Mesendoderm (in vitro differentiated cells): ENCODE measurements around the gene SPIB.

ENCODE experiments used
- DNase-seq: peaks from one replicate; pipeline ENCODE4 v3.0.0; 2013
- H2AK5ac ChIP-seq: 2 replicates; pipeline ENCODE4 v1.6.1; 2013; ENCODE audit warnings: low read length, inconsistent platforms
- H2BK120ac ChIP-seq: 2 replicates; pipeline ENCODE4 v1.6.1; 2013; ENCODE audit warnings: low read depth, mild to moderate bottlenecking, low read length, moderate library complexity, mixed read lengths
- H2BK15ac ChIP-seq: replicated peaks from 2 replicates; pipeline ENCODE4 v1.6.1; 2013; ENCODE audit warnings: low read depth, mild to moderate bottlenecking, moderate library complexity
- H2BK5ac ChIP-seq: 2 replicates; pipeline ENCODE4 v1.6.1; 2013; ENCODE audit warnings: low read length, inconsistent platforms
- H3K18ac ChIP-seq: 2 replicates; pipeline ENCODE4 v1.6.1; 2013; ENCODE audit warnings: mild to moderate bottlenecking, low read length, mixed read lengths
- H3K23ac ChIP-seq: one replicate; pipeline ENCODE4 v1.6.1; 2013; ENCODE audit warnings: low read length
- H3K27ac ChIP-seq: 2 replicates; pipeline ENCODE4 v1.5.1; 2013; ENCODE audit warnings: low read depth, mild to moderate bottlenecking, inconsistent platforms, low read length, moderate library complexity
- H3K27me3 ChIP-seq: 2 replicates; pipeline ENCODE4 v1.6.1; 2013; ENCODE audit warnings: low read length, control low read depth, mild to moderate bottlenecking, inconsistent platforms; ENCODE audit not compliant: insufficient read depth, poor library complexity
- H3K36me3 ChIP-seq: 2 replicates; pipeline ENCODE4 v1.6.1; 2013; ENCODE audit warnings: low read length, inconsistent platforms; ENCODE audit not compliant: control insufficient read depth, insufficient read depth
- H3K4ac ChIP-seq: one replicate; pipeline ENCODE4 v1.6.1; 2013; ENCODE audit warnings: low read depth, mild to moderate bottlenecking, low read length, moderate library complexity
- H3K4me1 ChIP-seq: 2 replicates; pipeline ENCODE4 v1.6.1; 2013; ENCODE audit warnings: low read depth, low read length, inconsistent platforms; ENCODE audit not compliant: control insufficient read depth
- H3K4me2 ChIP-seq: 2 replicates; pipeline ENCODE4 v1.6.1; 2013; ENCODE audit warnings: low read length
- H3K4me3 ChIP-seq: 2 replicates; pipeline ENCODE4 v1.5.1; 2013; ENCODE audit warnings: mild to moderate bottlenecking, low read length
- H3K56ac ChIP-seq: one replicate; pipeline ENCODE4 v1.6.1; 2013; ENCODE audit warnings: low read length
- H3K79me1 ChIP-seq: 2 replicates; pipeline ENCODE4 v1.6.1; 2013; ENCODE audit warnings: low read length, inconsistent platforms
- H3K79me2 ChIP-seq: 2 replicates; pipeline ENCODE4 v1.6.1; 2013; ENCODE audit warnings: mild to moderate bottlenecking, low read length; ENCODE audit not compliant: control insufficient read depth, insufficient read depth
- H3K9ac ChIP-seq: 2 replicates; pipeline ENCODE4 v1.6.1; 2013; ENCODE audit warnings: low read length, inconsistent platforms
- H4K5ac ChIP-seq: one replicate; pipeline ENCODE4 v1.6.1; 2013; ENCODE audit warnings: low read length
- H4K8ac ChIP-seq: one replicate; pipeline ENCODE4 v1.6.1; 2013; ENCODE audit warnings: low read depth, mild to moderate bottlenecking, control low read depth, low read length, moderate library complexity
- WGBS: extraction: QIAGEN DNeasy Blood & Tissue Kit; methylation state at CpG from one replicate; pipeline ENCODE4 v1.1.7; 2013; ENCODE audit warnings: low lambda C conversion rate, missing lambda C conversion rate; ENCODE audit not compliant: insufficient coverage; ENCODE audit errors: extremely low coverage; 5-methylcytosine and 5-hydroxymethylcytosine counted together

SPIB gene

DNA sequence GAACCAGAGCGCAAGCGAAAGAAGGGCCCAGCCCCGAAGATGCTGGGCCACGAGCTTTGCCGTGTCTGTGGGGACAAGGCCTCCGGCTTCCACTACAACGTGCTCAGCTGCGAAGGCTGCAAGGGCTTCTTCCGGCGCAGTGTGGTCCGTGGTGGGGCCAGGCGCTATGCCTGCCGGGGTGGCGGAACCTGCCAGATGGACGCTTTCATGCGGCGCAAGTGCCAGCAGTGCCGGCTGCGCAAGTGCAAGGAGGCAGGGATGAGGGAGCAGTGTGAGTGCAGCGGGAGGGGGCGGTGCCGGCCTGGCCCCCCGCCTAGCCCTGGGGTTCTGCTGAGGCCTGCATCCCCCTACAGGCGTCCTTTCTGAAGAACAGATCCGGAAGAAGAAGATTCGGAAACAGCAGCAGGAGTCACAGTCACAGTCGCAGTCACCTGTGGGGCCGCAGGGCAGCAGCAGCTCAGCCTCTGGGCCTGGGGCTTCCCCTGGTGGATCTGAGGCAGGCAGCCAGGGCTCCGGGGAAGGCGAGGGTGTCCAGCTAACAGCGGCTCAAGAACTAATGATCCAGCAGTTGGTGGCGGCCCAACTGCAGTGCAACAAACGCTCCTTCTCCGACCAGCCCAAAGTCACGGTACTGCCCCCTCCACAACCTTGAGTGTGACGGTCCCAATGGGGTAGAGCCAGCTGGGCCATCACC lies 40.4 kb upstream of the SPIB start:
- WGBS: no CpG with 5 or more reads among the region's 36 CpGs
- no peak overlapping the region for H3K56ac ChIP-seq

DNA sequence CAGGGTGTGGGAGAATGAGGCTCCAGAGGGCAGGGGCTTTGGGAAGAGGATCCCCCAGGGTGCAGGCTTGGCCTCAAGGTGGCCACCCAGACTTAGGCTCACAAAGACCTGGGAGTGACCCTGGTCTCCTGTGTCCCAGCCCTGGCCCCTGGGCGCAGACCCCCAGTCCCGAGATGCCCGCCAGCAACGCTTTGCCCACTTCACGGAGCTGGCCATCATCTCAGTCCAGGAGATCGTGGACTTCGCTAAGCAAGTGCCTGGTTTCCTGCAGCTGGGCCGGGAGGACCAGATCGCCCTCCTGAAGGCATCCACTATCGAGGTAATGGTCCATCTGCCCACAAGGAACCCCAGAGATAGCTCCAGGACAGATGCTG lies 39.9 kb upstream of the SPIB start:
- Histone ChIP-seq H2BK120ac (no peak overlapping the region), H3K27me3 (no peaks in the 10 kb centered on the region), H3K79me1 (peaks cover 1% of the 10 kb centered on the region), H3K9ac (no peak overlapping the region), H2BK5ac (no peak overlapping the region), H3K23ac (no peak overlapping the region), H2BK15ac (no peak overlapping the region), H4K8ac (no peak overlapping the region), H3K4ac (no peak overlapping the region), H3K79me2 (no peaks in the 10 kb centered on the region), H3K36me3 (no peaks in the 10 kb centered on the region), H3K27ac (no peak overlapping the region), H2AK5ac (no peak overlapping the region), H3K56ac (no peak overlapping the region), H3K18ac (no peak overlapping the region), H4K5ac (no peak overlapping the region), H3K4me3 (no peak overlapping the region), H3K4me1 (no peaks in the 10 kb centered on the region), H3K4me2 (no peak overlapping the region)
- no peak for DNase-seq
- WGBS: no CpG with 5 or more reads among the region's 10 CpGs

More for the DNA sequence above, 40.4 kb upstream of the SPIB start:
- no peaks in the 10 kb centered on the region for H3K4me1 ChIP-seq
- H3K9ac ChIP-seq: no peak overlapping the region
- no peaks in the 10 kb centered on the region for H3K36me3 ChIP-seq
- no peak for DNase-seq
- no peaks in the 10 kb centered on the region for H3K27me3 ChIP-seq
- H2AK5ac ChIP-seq: no peak overlapping the region
- no peaks in the 10 kb centered on the region for H3K79me2 ChIP-seq
- no peak overlapping the region for H2BK5ac ChIP-seq
- peaks cover 1% of the 10 kb centered on the region for H3K79me1 ChIP-seq
- no peak overlapping the region for H3K23ac ChIP-seq
- H3K27ac ChIP-seq: no peak overlapping the region
- no peak overlapping the region for H4K5ac ChIP-seq
- no peak overlapping the region for H4K8ac ChIP-seq
- no peak overlapping the region for H3K18ac ChIP-seq
- no peak overlapping the region for H2BK120ac ChIP-seq
- H2BK15ac ChIP-seq: no peak overlapping the region
- H3K4me3 ChIP-seq: no peak overlapping the region
- no peak overlapping the region for H3K4me2 ChIP-seq
- no peak overlapping the region for H3K4ac ChIP-seq

DNA sequence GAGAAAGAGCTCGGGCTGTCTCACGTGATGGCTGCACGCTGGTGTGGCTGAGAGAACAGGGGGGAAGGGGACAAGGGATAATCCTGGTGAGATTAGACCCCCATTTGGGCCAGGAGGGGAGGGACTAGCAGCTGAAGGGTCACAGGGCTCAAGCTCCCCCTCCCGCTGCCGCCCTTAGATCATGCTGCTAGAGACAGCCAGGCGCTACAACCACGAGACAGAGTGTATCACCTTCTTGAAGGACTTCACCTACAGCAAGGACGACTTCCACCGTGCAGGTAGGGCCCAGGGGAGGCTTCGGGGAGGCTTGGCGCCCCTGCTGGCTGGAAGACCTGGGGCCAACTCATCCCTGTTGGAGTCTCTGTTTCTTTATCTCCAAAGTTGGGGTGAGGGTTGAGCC lies 39.1 kb upstream of the SPIB start:
- Histone ChIP-seq H2AK5ac (no peak overlapping the region), H2BK15ac (no peak overlapping the region), H3K4me2 (no peak overlapping the region), H3K23ac (no peak overlapping the region), H3K36me3 (no peaks in the 10 kb centered on the region), H3K4me3 (no peak overlapping the region), H3K56ac (no peak overlapping the region), H4K5ac (no peak overlapping the region), H2BK5ac (no peak overlapping the region), H3K18ac (no peak overlapping the region), H3K4ac (no peak overlapping the region), H3K79me1 (peaks cover 1% of the 10 kb centered on the region), H3K4me1 (no peaks in the 10 kb centered on the region), H3K79me2 (peaks cover under 1% of the 10 kb centered on the region), H4K8ac (no peak overlapping the region), H3K27me3 (no peaks in the 10 kb centered on the region), H3K27ac (no peak overlapping the region), H2BK120ac (no peak overlapping the region), H3K9ac (no peak overlapping the region)
- DNase-seq: no peak
- no CpG with 5 or more reads among the region's 11 CpGs for WGBS

DNA sequence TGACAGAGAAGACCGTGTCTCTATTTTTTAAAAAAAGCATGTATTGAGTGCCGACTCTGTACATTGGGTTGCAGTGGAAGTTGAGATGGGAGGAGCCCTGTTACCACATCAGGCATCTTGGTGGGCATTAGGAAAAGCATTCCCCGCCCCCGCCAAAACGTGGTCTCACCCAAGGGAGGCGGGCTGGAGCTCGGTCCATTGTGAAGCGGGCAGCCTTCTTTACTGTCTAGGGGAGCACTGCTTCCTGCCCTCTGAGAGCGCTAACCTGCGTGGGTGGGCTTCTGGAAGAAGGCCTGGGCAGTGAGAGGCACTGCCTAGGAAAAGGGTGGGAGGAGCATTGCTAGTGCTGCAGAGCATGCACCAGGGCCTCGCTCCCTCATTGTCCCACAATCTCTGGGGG lies 38.6 kb upstream of the SPIB start:
- H3K4me3 ChIP-seq: no peak overlapping the region
- no peak overlapping the region for H2BK5ac ChIP-seq

DNA sequence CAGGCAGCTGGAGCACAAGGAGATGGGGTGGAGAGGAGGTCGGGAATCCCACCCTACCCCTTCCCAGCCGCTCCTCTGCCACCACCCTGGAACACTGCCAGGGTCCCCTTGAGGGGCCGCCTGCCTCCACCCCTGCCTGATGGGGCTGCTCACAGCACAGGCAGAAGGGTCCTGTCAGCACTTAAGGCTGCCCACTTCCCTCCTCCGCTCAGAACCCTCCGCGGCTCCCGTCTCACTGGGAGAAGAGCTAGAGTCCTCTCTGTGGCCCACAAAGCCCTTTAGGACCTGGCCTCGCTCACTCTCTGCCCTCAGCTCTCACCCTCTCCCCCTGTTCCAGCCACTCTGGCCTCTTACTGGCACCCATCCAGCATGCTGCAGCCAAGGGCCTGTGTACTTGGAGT lies 38.0 kb upstream of the SPIB start:
- H2BK5ac ChIP-seq: no peak overlapping the region
- no peak overlapping the region for H3K9ac ChIP-seq
- peaks cover 2% of the 10 kb centered on the region for H3K4me1 ChIP-seq
- no peak overlapping the region for H3K23ac ChIP-seq
- H3K4ac ChIP-seq: no peak overlapping the region
- H3K4me2 ChIP-seq: no peak overlapping the region
- H3K36me3 ChIP-seq: no peaks in the 10 kb centered on the region
- H3K79me2 ChIP-seq: peaks cover 11% of the 10 kb centered on the region
- H4K5ac ChIP-seq: no peak overlapping the region
- no peak overlapping the region for H2BK120ac ChIP-seq
- peaks cover 8% of the 10 kb centered on the region for H3K79me1 ChIP-seq
- no peaks in the 10 kb centered on the region for H3K27me3 ChIP-seq
- WGBS: no CpG with 5 or more reads among the region's 8 CpGs
- H2AK5ac ChIP-seq: no peak overlapping the region
- no peak overlapping the region for H4K8ac ChIP-seq
- no peak overlapping the region for H2BK15ac ChIP-seq
- no peak overlapping the region for H3K27ac ChIP-seq
- H3K18ac ChIP-seq: no peak overlapping the region
- H3K56ac ChIP-seq: no peak overlapping the region
- H3K4me3 ChIP-seq: no peak overlapping the region
- no peak for DNase-seq

More for the DNA sequence above, 38.6 kb upstream of the SPIB start:
- Histone ChIP-seq H2BK120ac (no peak overlapping the region), H4K5ac (no peak overlapping the region), H3K27me3 (no peaks in the 10 kb centered on the region), H3K56ac (no peak overlapping the region), H3K4me1 (peaks cover 2% of the 10 kb centered on the region), H4K8ac (no peak overlapping the region), H3K23ac (no peak overlapping the region), H3K4ac (no peak overlapping the region), H2AK5ac (no peak overlapping the region), H3K27ac (no peak overlapping the region), H3K79me2 (peaks cover 6% of the 10 kb centered on the region), H3K79me1 (peaks cover 6% of the 10 kb centered on the region), H3K4me2 (no peak overlapping the region), H3K18ac (no peak overlapping the region), H3K36me3 (no peaks in the 10 kb centered on the region), H3K9ac (no peak overlapping the region), H2BK15ac (no peak overlapping the region)
- no peak for DNase-seq
- WGBS: no CpG with 5 or more reads among the region's 11 CpGs
